ENCODE measurements around the gene ZNF507. TPM values are rescaled to one million over a fixed set of nuclear protein-coding genes. Genes with fewer than 3 reads are reported as not detected.
A peak's percentile ranks its signal among the peaks of the same experiment; 100 is the strongest.

Gene ZNF507
- total and polyA plus RNA-seq, 2 donors from 2014 or later: 3.4 to 23.5 TPM

DNA sequence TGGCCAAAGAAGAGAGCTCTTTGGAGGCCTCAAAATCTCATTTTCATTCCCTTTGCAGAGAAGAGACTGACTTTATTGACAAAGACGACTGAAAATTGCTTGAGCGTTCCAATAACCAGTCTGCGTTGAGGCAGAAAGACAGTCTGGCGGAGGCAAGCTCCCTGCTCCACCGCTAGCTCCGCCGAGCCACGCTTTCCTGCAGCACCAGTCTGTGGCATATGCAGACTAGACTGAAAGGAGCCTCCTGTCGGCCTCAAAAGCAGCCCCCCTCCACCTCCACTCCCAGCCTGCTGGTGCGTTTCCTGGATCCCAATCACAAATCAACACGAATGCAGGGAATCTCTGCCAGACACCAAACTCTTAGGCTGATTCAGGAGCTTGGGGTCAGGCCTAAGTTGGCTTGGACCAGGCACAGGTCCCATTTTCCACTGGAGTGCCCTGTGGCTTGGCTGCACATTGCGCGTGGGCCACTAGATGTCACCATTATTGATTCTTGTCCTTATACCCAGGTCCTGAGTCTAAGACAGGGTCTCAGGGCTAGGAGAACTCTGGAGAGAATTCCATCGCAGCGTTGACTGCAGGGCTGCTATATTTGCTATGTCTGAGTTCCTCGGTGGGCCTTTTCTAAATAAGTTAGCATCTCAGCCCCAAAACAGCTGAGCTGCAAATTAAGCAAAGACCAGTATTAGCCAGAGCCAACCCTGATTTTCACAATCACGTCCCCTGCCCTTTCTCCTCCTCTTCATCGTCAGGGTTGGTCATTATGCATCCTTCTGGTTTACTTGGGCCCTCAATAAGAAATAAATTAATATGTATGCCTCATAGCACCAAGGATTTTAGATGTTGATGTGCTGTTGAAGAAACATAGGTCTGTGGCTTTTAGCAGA is 5.2 kb upstream of the ZNF507 start:
- Histone ChIP-seq H3K36me3 (ENCODE audit: control insufficient read depth in 2 of 3, insufficient read depth in 3 of 3, low read length in 3 of 3) (no peaks in the 10 kb centered on the region), H3K9ac (ENCODE audit: low read length in 3 of 3) (no peak overlapping the region), H3K4me3 (ENCODE audit: low read length in 3 of 3) (no peak overlapping the region), H3K27me3 (ENCODE audit: control insufficient read depth, insufficient read depth, low read length) (no peaks in the 10 kb centered on the region), H3K9me3 (ENCODE audit: control insufficient read depth in 2 of 3, insufficient read depth in 1 of 3, low read length in 3 of 3) (no peaks in the 10 kb centered on the region), H3K4me1 (ENCODE audit: control insufficient read depth in 2 of 3, insufficient read depth in 2 of 3, low read depth in 1 of 3, low read length in 3 of 3) (no peaks in the 10 kb centered on the region), H3K27ac (ENCODE audit: low read depth in 2 of 2, low read length in 2 of 2) (no peak overlapping the region)
- TF ChIP-seq, protein P1, sequence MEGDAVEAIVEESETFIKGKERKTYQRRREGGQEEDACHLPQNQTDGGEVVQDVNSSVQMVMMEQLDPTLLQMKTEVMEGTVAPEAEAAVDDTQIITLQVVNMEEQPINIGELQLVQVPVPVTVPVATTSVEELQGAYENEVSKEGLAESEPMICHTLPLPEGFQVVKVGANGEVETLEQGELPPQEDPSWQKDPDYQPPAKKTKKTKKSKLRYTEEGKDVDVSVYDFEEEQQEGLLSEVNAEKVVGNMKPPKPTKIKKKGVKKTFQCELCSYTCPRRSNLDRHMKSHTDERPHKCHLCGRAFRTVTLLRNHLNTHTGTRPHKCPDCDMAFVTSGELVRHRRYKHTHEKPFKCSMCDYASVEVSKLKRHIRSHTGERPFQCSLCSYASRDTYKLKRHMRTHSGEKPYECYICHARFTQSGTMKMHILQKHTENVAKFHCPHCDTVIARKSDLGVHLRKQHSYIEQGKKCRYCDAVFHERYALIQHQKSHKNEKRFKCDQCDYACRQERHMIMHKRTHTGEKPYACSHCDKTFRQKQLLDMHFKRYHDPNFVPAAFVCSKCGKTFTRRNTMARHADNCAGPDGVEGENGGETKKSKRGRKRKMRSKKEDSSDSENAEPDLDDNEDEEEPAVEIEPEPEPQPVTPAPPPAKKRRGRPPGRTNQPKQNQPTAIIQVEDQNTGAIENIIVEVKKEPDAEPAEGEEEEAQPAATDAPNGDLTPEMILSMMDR (IDR thresholded peaks at IDR 0.05; ENCODE audit: borderline replicate concordance, extremely low read depth, insufficient read depth): peak; percentile 73
- intact Hi-C loops (cut with DNase I): no loop called here
- FAIRE-seq: no peak
- peak; percentile 43 to 81 (median 53) for DNase-seq

DNA sequence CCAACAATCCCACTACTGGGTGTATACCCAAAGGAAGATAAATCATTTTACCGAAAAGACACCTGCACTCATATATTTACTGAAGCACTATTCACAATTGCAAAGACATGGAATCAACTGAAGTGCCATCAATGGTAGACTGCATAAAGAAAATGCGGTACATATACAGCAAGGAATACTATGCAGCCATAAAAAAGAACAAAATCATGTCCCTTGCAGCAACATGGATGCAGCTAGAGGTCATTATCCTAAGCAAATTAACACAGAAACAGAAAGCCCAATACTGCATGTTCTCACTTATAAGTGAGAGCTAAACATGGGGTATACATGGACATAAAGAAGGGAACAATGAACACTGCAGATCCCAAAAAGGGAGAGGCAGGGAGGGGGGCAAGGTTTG is 2.7 kb upstream of the ZNF507 start:
- DNase-seq (no peak), FAIRE-seq (no peak)
- no peak overlapping the region for H3K27ac ChIP-seq (ENCODE audit: low read depth in 2 of 2, low read length in 2 of 2)
- H3K27me3 ChIP-seq (ENCODE audit: control insufficient read depth, insufficient read depth, low read length): no peaks in the 10 kb centered on the region
- TF ChIP-seq, protein P1 (IDR thresholded peaks at IDR 0.05; ENCODE audit: borderline replicate concordance, extremely low read depth, insufficient read depth): no peak
- H3K4me1 ChIP-seq (ENCODE audit: control insufficient read depth in 2 of 3, insufficient read depth in 2 of 3, low read depth in 1 of 3, low read length in 3 of 3): peaks cover 0 to 12% (median 6%) of the 10 kb centered on the region in 3 donors
- peaks cover 0 to 2% (median 0%) of the 10 kb centered on the region in 3 donors for H3K36me3 ChIP-seq (ENCODE audit: control insufficient read depth in 2 of 3, insufficient read depth in 3 of 3, low read length in 3 of 3)
- H3K4me3 ChIP-seq (ENCODE audit: low read length in 3 of 3): no peak overlapping the region
- no peak overlapping the region for H3K9ac ChIP-seq (ENCODE audit: low read length in 3 of 3)
- intact Hi-C loops (cut with DNase I): no loop called here
- no peaks in the 10 kb centered on the region for H3K9me3 ChIP-seq (ENCODE audit: control insufficient read depth in 2 of 3, insufficient read depth in 1 of 3, low read length in 3 of 3)

DNA sequence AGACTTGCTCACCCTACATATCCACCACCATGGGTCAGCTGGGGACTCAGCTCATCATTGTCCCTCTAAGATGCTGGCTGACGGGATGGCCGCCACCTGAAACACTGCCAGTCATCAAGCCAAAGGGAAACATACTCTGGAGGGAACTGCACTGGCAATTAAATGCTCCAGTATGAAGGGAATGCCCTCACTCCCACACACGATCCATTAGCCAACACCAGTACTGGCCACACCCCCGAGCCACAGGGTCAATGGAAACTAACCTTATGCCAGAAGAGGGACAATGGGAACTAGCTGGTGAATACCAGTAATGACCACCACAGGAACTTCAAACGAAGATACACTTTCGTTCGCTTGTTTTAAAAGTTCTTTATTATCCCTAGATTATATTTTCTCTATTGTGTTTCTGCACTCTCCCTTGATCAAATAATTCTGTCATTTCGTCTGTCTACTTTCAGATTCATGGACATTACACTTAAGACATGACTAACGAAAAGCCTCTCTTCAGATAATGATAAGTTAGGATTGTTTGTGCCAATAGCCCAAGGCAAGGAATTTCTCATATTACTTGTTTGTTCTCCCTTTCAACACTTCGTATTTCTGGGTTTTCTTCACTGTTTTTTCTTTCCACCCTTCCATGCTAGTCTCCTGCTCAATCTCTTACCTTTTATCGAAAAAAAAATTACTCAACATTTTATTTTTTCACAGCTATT is 1.7 kb upstream of the ZNF507 start:
- no peak for FAIRE-seq
- Histone ChIP-seq H3K27me3 (ENCODE audit: control insufficient read depth, insufficient read depth, low read length) (no peaks in the 10 kb centered on the region), H3K27ac (ENCODE audit: low read depth in 2 of 2, low read length in 2 of 2) (no peak overlapping the region), H3K9me3 (ENCODE audit: control insufficient read depth in 2 of 3, insufficient read depth in 1 of 3, low read length in 3 of 3) (no peaks in the 10 kb centered on the region), H3K9ac (ENCODE audit: low read length in 3 of 3) (no peak overlapping the region), H3K4me1 (ENCODE audit: control insufficient read depth in 2 of 3, insufficient read depth in 2 of 3, low read depth in 1 of 3, low read length in 3 of 3) (peaks cover 0 to 12% (median 6%) of the 10 kb centered on the region in 3 donors), H3K4me3 (ENCODE audit: low read length in 3 of 3) (no peak overlapping the region), H3K36me3 (ENCODE audit: control insufficient read depth in 2 of 3, insufficient read depth in 3 of 3, low read length in 3 of 3) (peaks cover 0 to 2% (median 0%) of the 10 kb centered on the region in 3 donors)
- no peak for DNase-seq
- intact Hi-C loops (cut with DNase I): no loop called here
- TF ChIP-seq, protein P1 (IDR thresholded peaks at IDR 0.05; ENCODE audit: borderline replicate concordance, extremely low read depth, insufficient read depth): no peak

Measured in kidney (tissue), 14 donors.